Muscle layer of duodenum (tissue), 2 donors: Measurements from ENCODE around the gene AWAT1.
A peak's percentile ranks its signal among the peaks of the same experiment; 100 is the strongest.
"Not testable (repeated sequence)": the region's sequence is repeated elsewhere in the genome, so short reads cannot be mapped to it uniquely, and the experiment has no call there.

Experiments used
- H3K27ac ChIP-seq: one replicate; pipeline ENCODE4 v1.7.0; 2013; ENCODE audit warnings: mild to moderate bottlenecking, low read length
- H3K27me3 ChIP-seq: one replicate; pipeline ENCODE4 v1.7.0; 2013; ENCODE audit warnings: low read depth, mild to moderate bottlenecking, control low read depth, low read length
- H3K36me3 ChIP-seq, 2 donors: one replicate each; pipeline ENCODE4 v1.7.0; 2013; ENCODE audit warnings: low read length in 2 of 2, control low read depth in 1 of 2, mild to moderate bottlenecking in 1 of 2; ENCODE audit not compliant: insufficient read depth in 2 of 2, control insufficient read depth in 1 of 2
- H3K4me1 ChIP-seq, 2 donors: one replicate each; pipeline ENCODE4 v1.7.0; 2013; ENCODE audit warnings: low read length in 2 of 2, mild to moderate bottlenecking in 2 of 2, control low read depth in 1 of 2, moderate library complexity in 1 of 2; ENCODE audit not compliant: insufficient read depth in 2 of 2, control insufficient read depth in 1 of 2
- H3K4me3 ChIP-seq, 2 donors: one replicate each; pipeline ENCODE4 v1.7.0; 2013; ENCODE audit warnings: low read length in 2 of 2, low read depth in 1 of 2, mild to moderate bottlenecking in 1 of 2
- H3K9me3 ChIP-seq, 2 donors: one replicate each; pipeline ENCODE4 v1.7.0; 2013; ENCODE audit warnings: low read length in 2 of 2, control low read depth in 1 of 2, mild to moderate bottlenecking in 1 of 2; ENCODE audit not compliant: control insufficient read depth in 1 of 2
- donor health status: healthy.

Gene AWAT1

GRCh38 chrX:70262952-70263567 lies 28.6 kb downstream of the AWAT1 start:
- Histone ChIP-seq H3K4me3 (no peak overlapping the region), H3K27ac (no peak overlapping the region), H3K36me3 (no peaks in the 10 kb centered on the region), H3K9me3 (no peaks in the 10 kb centered on the region), H3K27me3 (no peaks in the 10 kb centered on the region), H3K4me1 (no peaks in the 10 kb centered on the region)

- no peak overlapping the region for H3K4me3 ChIP-seq
- no peak overlapping the region for H3K27ac ChIP-seq
- H3K4me1 ChIP-seq: no peaks in the 10 kb centered on the region
- no peaks in the 10 kb centered on the region for H3K36me3 ChIP-seq
- H3K27me3 ChIP-seq: no peaks in the 10 kb centered on the region
- no peaks in the 10 kb centered on the region for H3K9me3 ChIP-seq
Measured at GRCh38 chrX:70264784-70265183, 30.3 kb downstream of the AWAT1 start.

- Histone ChIP-seq H3K27me3 (no peaks in the 10 kb centered on the region), H3K27ac (no peak within 1 kb of the TSS), H3K4me1 (no peaks in the 10 kb centered on the region), H3K36me3 (no peaks in the 10 kb centered on the region), H3K9me3 (no peaks in the 10 kb centered on the region), H3K4me3 (no peak within 1 kb of the TSS)
Measured at GRCh38 chrX:70268034-70268433, 33.6 kb downstream of the AWAT1 start, which contains the start of gene ARR3. Gene ARR3 (plus strand): TSS chrX:70268334. CDS start chrX:70269386, 1,052 bp downstream.

GRCh38 chrX:70274029-70274428 lies 39.6 kb downstream of the AWAT1 start:
- not testable (repeated sequence) for H3K36me3 ChIP-seq, H3K4me1 ChIP-seq, H3K4me3 ChIP-seq, H3K27me3 ChIP-seq, H3K9me3 ChIP-seq, H3K27ac ChIP-seq

- H3K36me3 ChIP-seq: peaks cover 0 to 21% of the 10 kb centered on the region in 2 donors
- H3K4me1 ChIP-seq: no peaks in the 10 kb centered on the region
- H3K27me3 ChIP-seq: no peaks in the 10 kb centered on the region
- no peaks in the 10 kb centered on the region for H3K9me3 ChIP-seq
- no peak overlapping the region for H3K27ac ChIP-seq
- H3K4me3 ChIP-seq: no peak overlapping the region
Measured at GRCh38 chrX:70279081-70279480, 44.6 kb downstream of the AWAT1 start.

GRCh38 chrX:70280573-70280972 lies 46.1 kb downstream of the AWAT1 start:
- no peak overlapping the region for H3K27ac ChIP-seq
- no peak overlapping the region for H3K4me3 ChIP-seq
- H3K4me1 ChIP-seq: no peaks in the 10 kb centered on the region
- H3K36me3 ChIP-seq: peaks cover 0 to 28% of the 10 kb centered on the region in 2 donors
- H3K9me3 ChIP-seq: no peaks in the 10 kb centered on the region
- H3K27me3 ChIP-seq: no peaks in the 10 kb centered on the region

- Histone ChIP-seq H3K9me3 (no peaks in the 10 kb centered on the region), H3K27me3 (no peaks in the 10 kb centered on the region), H3K36me3 (peaks cover 2 to 36% of the 10 kb centered on the region in 2 donors), H3K27ac (no peak within 1 kb of the TSS), H3K4me3 (no peak within 1 kb of the TSS), H3K4me1 (no peaks in the 10 kb centered on the region)
Measured at GRCh38 chrX:70281951-70282350, 47.5 kb downstream of the AWAT1 start, which contains the start of gene RAB41. Gene RAB41 (plus strand): TSS chrX:70282172. CDS start chrX:70282218, 46 bp downstream.

- H3K36me3 ChIP-seq: peaks cover 6 to 28% of the 10 kb centered on the region in 2 donors
- H3K4me3 ChIP-seq: peak overlapping the region; percentile 77 to 78
- no peaks in the 10 kb centered on the region for H3K9me3 ChIP-seq
- peak overlapping the region; percentile 69 for H3K27ac ChIP-seq
- no peaks in the 10 kb centered on the region for H3K27me3 ChIP-seq
- peaks cover 0 to 9% of the 10 kb centered on the region in 2 donors for H3K4me1 ChIP-seq
Measured at GRCh38 chrX:70289168-70289792, 54.8 kb downstream of the AWAT1 start.
